ENCODE results near the gene SLC12A7.

GRCh38 chr5:1089621-1090040, 22.2 kb downstream of the SLC12A7 start:
- TF ChIP-seq CTCF (CRISPR knock-in tag; IDR thresholded peaks at IDR 0.05) (no peak), ZNF431 (CRISPR knock-in tag; IDR thresholded peaks at IDR 0.05; ENCODE audit: borderline replicate concordance, low read depth) (no peak), RNF2 (conservative IDR thresholded peaks at IDR 0.05; ENCODE audit: low read depth) (no peak), POLR2A (IDR thresholded peaks at IDR 0.05; ENCODE audit: insufficient read depth in 1 of 2, low read depth in 2 of 2, low read length in 2 of 2) (no peak), BRF2 (CRISPR knock-in tag; IDR thresholded peaks at IDR 0.05) (no peak), PHF21A (CRISPR knock-in tag; IDR thresholded peaks at IDR 0.05) (no peak)
